GM19395 (cell line): Measurements from ENCODE around the gene FIGN.

Experiments used
- ATAC-seq: cut with Tn5 transposase; IDR thresholded peaks from one replicate; pipeline ENCODE4 v1.9.1; 2021; ENCODE audit warnings: mild to moderate bottlenecking, moderate library complexity; ENCODE audit not compliant: unreplicated experiment

The FIGN gene

DNA sequence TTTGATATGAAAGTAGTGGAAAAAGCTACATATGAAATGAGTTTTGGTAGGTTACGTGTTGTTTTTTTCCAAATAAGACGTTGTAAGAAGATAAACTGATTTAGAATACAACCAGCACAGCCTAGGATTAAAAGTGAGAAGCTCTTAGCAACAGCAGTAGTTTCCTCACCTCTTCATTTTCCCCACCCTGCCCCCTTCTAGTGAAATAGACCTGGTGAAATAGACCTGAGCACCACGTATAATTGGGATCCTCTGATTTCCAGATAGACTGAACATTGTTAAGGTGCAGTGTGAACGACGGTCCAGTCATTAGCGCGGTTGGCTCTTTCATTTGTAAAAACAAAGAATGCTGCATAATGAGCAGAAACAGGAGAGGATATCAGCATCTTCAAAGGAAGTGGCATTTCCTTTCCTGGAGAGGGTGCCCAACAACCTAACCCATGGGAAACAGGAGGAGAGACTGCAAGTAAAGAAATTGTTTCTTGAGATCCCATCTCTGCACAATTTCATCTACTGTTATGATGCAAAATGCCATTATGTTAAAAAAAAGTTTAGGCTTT, 114.3 kb downstream of the FIGN start:
- ATAC-seq = no peak

- ATAC-seq = no peak
Measured at GRCh38 chr2:163617517-163617916, 118.3 kb downstream of the FIGN start.

- ATAC-seq = no peak
Measured at GRCh38 chr2:163613266-163613731, 122.5 kb downstream of the FIGN start.

GRCh38 chr2:163612332-163612731, 123.5 kb downstream of the FIGN start:
- no peak for ATAC-seq

GRCh38 chr2:163611557-163611906, 124.3 kb downstream of the FIGN start:
- ATAC-seq = no peak

DNA sequence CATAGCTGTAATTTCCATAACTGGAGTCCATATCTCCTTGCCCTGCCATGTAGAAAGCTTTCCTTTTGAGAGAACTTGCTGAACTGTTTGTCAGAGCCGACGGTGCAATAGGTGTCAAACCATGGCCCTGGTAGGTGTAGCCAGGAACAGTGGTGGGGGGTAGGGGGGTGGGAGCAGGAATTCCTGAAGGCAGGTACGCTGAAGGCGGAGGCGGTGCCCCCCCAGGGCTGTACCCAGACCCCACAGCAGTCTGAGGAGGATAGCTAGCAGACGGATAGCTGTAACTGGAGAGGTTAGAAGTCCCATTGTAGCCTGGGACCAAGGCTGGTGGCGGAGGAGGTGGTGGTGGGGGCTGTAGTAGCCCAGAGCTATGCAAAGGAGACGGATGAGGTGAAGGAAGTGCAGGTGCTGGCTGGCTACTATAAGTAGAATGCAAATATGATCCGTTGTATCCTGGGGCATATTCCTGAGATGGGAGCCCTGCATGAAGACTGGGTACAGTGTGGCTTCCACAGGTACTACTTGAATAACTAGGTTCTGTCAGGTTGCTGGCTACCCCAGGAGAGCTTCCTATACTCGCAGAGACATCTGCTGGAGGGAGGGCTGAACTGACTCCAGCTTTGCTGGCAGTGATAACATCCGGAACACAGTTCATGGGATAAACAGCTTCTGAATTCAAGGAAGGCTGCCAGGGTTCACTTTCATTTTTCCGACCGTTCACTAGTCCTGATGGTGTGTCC, 124.8 kb downstream of the FIGN start:
- ATAC-seq = no peak

- no peak for ATAC-seq
Measured at GRCh38 chr2:163607630-163608029, 128.2 kb downstream of the FIGN start.

- no peak for ATAC-seq
Measured at GRCh38 chr2:163606878-163607277, 128.9 kb downstream of the FIGN start.

DNA sequence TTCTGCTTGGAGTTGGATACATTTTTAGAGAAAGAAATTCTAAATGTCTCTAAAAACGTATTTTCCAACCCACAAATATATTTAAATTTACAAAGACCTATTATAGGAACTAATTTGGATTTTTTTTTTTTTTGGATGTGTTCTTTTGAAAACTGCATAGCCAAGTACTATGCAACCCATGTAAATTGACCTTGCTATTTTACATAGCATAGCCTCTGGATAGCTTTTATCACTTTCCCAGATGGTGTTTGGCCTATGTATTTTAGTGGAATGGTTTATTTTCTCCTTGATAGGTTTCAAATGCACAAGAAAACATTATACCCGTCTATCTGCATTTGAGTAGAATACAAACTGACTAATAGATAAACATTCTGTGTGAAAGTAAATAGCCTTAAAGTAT, 130.0 kb downstream of the FIGN start:
- ATAC-seq = no peak

DNA sequence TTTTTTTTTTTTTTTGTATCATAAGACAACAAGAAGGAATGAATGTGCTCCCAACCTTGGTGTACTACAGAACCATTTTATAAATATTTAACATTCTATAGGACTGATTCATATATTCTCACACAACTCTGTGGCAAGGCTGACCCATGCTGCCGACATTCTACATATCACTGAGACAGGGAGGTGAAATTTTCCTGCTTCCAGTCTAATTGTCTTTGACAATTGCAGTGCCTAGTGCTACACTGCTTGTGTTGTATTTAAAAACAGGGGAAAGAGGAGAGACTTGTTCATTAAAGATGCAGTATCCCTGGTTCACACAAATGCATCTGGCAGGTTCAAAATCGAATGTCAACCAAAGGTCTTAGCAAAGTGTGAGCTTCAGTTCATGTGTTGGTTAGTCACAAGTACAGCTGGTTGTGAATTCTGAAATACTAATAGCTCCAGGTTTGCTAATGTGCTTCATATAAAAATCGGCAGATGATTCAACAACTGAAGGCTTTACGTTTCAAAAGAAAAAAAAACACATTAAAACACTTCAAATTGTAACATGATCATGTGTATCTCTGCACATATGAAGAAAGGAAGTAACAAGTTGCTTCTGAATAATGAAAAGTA, 130.8 kb downstream of the FIGN start:
- no peak for ATAC-seq

- no peak for ATAC-seq
Measured at GRCh38 chr2:163602196-163602595, 133.6 kb downstream of the FIGN start.

- no peak for ATAC-seq
Measured at GRCh38 chr2:163601377-163601776, 134.4 kb downstream of the FIGN start.

DNA sequence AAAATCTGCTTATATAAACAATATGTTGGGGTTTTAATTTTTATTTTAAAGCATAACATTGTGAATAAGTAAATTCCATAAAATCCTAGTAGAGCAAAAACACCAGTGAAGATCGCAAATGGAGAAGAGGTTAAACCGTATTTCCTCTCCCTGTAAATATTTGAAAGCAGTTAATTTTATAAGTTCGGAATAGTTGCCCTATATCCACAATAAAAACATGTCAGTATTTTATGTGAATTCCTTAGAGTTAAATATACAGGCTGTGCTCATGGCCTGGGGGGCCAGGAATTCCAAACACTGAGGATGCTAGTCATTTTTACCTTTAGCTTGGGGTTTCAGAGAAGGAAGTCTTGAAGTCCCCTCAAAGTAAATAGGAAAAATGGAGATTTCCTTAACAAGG, 135.0 kb downstream of the FIGN start:
- no peak for ATAC-seq

DNA sequence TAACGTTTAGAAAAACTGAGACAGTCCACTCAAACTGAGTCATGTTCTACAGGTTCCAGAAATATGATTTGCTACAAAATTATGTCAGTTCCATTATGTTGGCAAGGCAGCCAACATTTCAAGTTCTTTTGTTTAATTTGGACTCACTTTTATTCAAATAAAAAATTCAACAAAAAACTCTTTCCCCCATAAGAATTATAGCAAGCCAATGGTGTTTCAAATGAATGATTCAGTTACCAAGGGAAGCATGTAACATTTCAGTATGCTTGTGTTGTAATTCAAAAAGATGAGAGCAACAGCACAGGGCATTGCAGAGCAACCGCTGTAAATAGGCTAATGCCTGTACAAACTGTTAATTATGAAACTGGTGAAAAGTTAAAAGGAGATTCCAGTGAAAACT, 140.8 kb downstream of the FIGN start:
- no peak for ATAC-seq

GRCh38 chr2:163594497-163594896, 141.3 kb downstream of the FIGN start:
- ATAC-seq = no peak

- no peak for ATAC-seq
Measured at GRCh38 chr2:163593982-163594381, 141.8 kb downstream of the FIGN start.

GRCh38 chr2:163592954-163593622, 142.7 kb downstream of the FIGN start:
- no peak for ATAC-seq

- ATAC-seq = no peak
Measured at GRCh38 chr2:163591461-163591860, 144.3 kb downstream of the FIGN start.

DNA sequence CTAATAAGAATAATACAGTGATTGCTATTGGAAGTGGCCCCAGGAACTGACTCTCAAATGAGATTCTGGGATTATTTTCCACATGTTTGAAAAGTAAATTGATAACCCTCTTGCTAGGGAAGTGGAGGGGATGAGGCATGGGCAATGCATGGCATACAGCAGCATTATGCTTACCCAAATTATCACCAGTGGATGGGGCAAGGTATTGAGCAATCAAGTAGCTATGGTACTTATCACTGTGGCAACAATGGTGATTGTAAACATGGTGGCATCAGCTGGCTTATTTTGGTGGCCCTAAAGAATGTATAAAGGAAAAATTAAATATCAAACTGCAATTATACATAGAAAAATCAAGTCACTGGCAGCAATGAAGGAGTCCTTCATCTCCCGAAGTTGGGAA, 155.1 kb downstream of the FIGN start:
- ATAC-seq = no peak

DNA sequence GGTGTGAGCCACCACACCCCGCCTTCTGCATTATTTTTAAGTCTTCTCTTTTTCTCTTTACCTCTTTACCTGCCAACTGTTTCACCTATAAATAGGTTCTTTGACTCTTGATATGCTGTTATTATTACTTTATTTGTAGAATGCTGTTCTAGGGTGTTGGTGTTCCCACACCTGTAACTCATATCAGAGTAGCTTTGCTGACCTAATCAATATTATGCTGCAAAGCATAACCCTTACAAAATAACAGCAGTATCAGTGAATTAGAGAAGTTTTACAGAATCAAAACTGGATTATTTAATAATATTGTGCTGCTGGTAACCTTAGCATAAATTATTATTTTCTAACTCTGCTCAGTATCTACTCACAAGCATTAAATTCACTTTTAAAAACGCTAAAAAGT, 161.5 kb downstream of the FIGN start:
- ATAC-seq = no peak

- no peak for ATAC-seq
Measured at GRCh38 chr2:163573652-163574051, 162.2 kb downstream of the FIGN start.

DNA sequence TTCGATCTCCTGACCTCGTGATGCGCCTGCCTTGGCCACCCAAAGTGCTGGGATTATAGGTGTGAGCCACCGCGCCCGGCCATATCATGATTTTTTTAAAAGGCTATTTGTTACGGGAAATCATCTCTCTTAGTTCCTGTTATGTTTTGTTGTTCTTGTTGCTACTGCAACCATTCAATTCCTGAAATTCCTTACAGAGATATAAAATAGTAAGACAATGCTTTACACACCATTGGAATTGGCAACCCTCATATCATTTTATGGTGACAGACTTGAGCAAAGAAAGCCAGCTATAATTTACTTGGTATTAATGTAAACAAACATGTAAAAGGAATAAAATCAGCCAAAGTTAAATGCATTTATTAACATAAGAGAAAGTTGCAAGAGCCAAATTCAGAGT, 163.0 kb downstream of the FIGN start:
- no peak for ATAC-seq
